ENCODE results near the gene LEMD1. TPM values are rescaled to one million over a fixed set of nuclear protein-coding genes. Genes with fewer than 3 reads are reported as not detected.
"Not testable (repeated sequence)": the region's sequence is repeated elsewhere in the genome, so short reads cannot be mapped to it uniquely, and the experiment has no call there.

LEMD1 gene
- total and polyA plus RNA-seq, 8 donors = 0.28 to 0.32 TPM; not detected in 6

DNA sequence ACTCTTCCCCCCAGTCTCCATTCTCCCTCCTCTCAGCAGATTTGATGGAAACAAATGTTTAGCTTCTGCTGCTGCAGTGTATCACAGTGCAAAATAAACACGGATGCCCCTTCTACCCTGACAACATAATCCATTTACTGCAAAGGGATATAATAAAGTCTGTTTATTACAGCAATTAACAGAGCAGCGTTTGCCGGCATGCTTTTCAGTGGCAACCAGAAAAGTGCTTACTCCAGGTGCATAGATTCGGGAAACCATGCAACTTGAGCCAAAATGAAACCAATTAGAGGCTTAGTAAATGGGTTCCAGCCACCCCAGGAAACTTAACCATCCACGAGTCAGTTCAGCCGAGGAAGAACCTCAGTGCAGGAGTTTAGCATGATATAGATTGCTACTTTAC, 12.9 kb upstream of the LEMD1 start:
- ATAC-seq = no peak
- intact Hi-C loops (cut with DNase I) = loop anchor here in 1 of 3 donors (10.0 kb wide), 1 partner anchor 100 kb away; no protein-coding TSS in a partner anchor
- Histone ChIP-seq H3K27me3 (no peaks in the 10 kb centered on the region), H3K4me1 (peaks cover 0 to 6% (median 0%) of the 10 kb centered on the region in 3 donors), H3K27ac (no peak overlapping the region), H3K36me3 (no peaks in the 10 kb centered on the region), H3K9me3 (no peaks in the 10 kb centered on the region), H3K4me3 (no peak overlapping the region)
- TF ChIP-seq, protein P1, sequence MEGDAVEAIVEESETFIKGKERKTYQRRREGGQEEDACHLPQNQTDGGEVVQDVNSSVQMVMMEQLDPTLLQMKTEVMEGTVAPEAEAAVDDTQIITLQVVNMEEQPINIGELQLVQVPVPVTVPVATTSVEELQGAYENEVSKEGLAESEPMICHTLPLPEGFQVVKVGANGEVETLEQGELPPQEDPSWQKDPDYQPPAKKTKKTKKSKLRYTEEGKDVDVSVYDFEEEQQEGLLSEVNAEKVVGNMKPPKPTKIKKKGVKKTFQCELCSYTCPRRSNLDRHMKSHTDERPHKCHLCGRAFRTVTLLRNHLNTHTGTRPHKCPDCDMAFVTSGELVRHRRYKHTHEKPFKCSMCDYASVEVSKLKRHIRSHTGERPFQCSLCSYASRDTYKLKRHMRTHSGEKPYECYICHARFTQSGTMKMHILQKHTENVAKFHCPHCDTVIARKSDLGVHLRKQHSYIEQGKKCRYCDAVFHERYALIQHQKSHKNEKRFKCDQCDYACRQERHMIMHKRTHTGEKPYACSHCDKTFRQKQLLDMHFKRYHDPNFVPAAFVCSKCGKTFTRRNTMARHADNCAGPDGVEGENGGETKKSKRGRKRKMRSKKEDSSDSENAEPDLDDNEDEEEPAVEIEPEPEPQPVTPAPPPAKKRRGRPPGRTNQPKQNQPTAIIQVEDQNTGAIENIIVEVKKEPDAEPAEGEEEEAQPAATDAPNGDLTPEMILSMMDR (IDR thresholded peaks at IDR 0.05) = no peak
- DNase-seq = no peak
- no peak for FAIRE-seq
- 56 to 64% methylated on average over 6 of the region's 6 CpGs for WGBS, 2 donors

DNA sequence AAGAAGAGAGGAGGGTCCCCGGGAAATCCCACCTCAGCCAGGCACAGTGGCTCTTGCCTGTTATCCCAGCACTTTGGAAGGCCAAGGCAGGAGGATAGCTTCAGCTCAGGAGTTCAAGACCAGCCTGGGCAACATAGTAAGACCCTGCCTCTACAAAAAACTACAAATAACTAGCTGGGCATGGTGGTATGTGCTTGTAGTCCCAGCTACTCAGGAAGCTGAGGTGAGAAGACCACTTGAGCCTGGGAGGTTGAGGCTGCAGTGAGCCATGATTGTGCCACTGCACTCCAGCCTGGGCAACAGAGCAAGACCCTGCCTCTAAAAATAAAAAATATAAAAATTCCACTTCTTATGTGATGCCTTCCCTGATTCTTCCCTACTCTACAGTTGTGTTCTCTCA, 10.8 kb upstream of the LEMD1 start:
- DNase-seq, FAIRE-seq, H3K4me3 ChIP-seq, H3K36me3 ChIP-seq, H3K4me1 ChIP-seq, H3K27ac ChIP-seq, H3K27me3 ChIP-seq, ATAC-seq, H3K9me3 ChIP-seq: not testable (repeated sequence)
- intact Hi-C loops (cut with DNase I) = loop anchor here in 1 of 3 donors (10.0 kb wide), 1 partner anchor 98 kb away; no protein-coding TSS in a partner anchor
- 49 to 67% methylated on average over 1 of the region's 1 CpG for WGBS, 2 donors

DNA sequence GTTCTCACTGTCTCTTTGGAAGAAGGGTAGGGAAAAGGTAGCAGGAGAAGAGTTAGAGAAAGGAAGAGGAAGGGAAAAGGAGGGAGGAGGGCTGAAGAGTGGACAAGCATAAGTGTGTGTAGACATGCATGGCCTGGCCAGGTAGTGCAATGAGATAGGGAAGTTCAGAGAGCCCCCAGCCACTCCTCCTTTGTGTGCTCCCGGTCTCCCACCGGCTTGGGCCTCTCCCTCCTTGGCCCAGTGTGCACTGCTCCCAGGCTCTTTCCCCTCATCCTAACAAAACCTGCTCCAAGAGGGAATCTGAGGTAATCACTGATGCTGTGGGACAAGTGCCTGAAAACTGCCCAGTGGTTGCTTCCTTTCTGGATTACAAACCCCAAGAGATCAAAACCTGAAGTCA, 10.3 kb upstream of the LEMD1 start:
- Histone ChIP-seq H3K4me1 (no peaks in the 10 kb centered on the region), H3K4me3 (no peak overlapping the region), H3K36me3 (no peaks in the 10 kb centered on the region), H3K9me3 (no peaks in the 10 kb centered on the region), H3K27me3 (no peaks in the 10 kb centered on the region), H3K27ac (no peak overlapping the region)
- intact Hi-C loops (cut with DNase I) = loop anchor here in 1 of 3 donors (10.0 kb wide), 1 partner anchor 97 kb away; no protein-coding TSS in a partner anchor
- no peak for ATAC-seq
- no peak for FAIRE-seq
- no peak for DNase-seq
- 54 to 58% methylated on average over 2 of the region's 2 CpGs for WGBS, 2 donors
- TF ChIP-seq, protein P1 (IDR thresholded peaks at IDR 0.05) = no peak

DNA sequence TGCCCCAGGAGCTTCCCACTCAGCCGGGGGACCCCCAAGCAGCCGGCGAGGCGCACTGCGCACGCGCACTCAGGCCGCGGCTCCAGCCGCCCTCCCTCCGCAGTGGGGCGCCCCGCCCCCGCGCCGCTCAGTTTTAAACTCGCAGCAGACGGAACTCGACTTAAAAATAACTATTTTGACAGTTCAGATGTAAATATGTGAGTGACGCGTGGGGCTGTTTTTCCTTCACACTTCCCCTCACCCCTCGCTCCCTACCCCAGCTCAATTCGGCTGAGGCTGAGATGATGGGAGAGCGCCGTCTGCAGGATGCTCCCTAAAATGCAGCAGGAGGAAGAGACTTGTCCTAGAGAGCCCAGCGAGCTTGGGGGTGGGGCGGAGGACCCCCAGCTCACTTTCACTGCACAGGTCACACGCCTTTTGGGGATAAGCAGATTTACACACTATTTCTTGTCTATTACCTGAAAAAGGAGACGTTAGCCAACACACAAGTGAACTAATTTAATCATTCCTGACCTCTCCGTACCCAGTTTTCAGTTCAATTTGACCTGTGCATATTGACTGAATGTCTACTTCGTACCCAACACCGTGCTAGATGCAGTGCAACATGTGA, 8.9 kb upstream of the LEMD1 start:
- TF ChIP-seq, protein P1 (IDR thresholded peaks at IDR 0.05) = peak; percentile 47 to 89 (median 70)
- H3K27me3 ChIP-seq = no peaks in the 10 kb centered on the region
- intact Hi-C loops (cut with DNase I) = loop anchor here in 1 of 3 donors (10.0 kb wide), 1 partner anchor 96 kb away; no protein-coding TSS in a partner anchor
- H3K36me3 ChIP-seq = no peaks in the 10 kb centered on the region
- 3% methylated on average over 30 to 32 of the region's 32 CpGs for WGBS, 2 donors
- ATAC-seq (peak; percentile 72 to 97 (median 89)), DNase-seq (peak; percentile 41 to 84 (median 60)), FAIRE-seq (no peak)
- H3K4me3 ChIP-seq = peak overlapping the region; percentile 19 to 54 (median 39)
- no peaks in the 10 kb centered on the region for H3K4me1 ChIP-seq
- H3K27ac ChIP-seq = no peak overlapping the region
- H3K9me3 ChIP-seq = no peaks in the 10 kb centered on the region

DNA sequence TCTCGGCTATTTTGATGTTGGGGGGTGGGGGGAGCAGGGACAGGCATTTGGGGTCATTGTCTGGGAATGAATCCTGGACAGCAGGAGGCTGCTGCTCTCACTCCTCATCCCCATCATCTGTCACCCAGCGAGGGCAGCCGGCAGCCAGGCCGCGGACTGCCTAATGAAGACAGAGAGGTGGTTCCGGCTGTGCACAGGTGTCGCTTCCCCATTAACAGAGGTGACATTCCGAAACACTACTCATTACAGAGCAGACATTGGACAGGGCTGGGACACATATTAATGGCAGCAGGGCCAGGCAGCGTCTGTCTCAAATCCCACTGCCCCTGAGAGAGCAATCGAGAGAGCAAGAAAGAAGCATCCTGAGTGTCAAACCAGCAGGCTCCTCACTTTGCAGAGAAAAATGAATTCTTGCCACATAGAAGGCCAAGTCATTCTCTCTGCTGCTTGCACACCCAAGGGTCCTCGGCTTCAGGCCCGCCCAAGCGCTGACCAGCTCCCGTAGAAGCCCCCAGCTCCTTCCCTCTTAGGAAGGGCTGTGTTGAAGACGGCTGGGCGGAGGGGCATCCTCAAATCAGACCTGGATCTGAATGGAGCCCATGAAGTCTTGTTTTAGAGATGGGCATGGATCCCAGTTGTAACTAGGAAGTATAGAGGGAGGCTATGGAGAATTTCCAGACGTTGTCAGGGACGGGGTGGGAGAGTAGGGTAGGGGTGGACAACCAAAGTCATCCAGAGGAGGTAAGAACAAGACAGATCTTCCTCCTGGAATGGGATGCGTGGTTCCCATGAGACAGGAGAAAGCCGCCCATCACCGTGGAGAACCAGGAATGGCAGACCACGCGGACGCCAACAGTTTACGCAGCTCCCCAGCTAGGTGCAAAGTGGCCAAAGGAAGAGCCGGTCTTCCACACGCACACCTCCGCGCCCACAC, 8.2 kb upstream of the LEMD1 start:
- DNase-seq (no peak), FAIRE-seq (no peak), ATAC-seq (peak in 3 of 4 donors; percentile 15 to 42 (median 16))
- Histone ChIP-seq H3K27me3 (no peaks in the 10 kb centered on the region), H3K9me3 (no peaks in the 10 kb centered on the region), H3K27ac (no peak overlapping the region), H3K36me3 (no peaks in the 10 kb centered on the region), H3K4me3 (peak overlapping the region; percentile 19 to 54 (median 39)), H3K4me1 (no peaks in the 10 kb centered on the region)
- WGBS, 2 donors = 58 to 59% methylated on average over 29 of the region's 29 CpGs
- intact Hi-C loops (cut with DNase I) = loop anchor here in 2 of 3 donors (5.0 to 10.0 kb wide), 2 partner anchors 93 to 95 kb away; no protein-coding TSS in a partner anchor
- TF ChIP-seq, protein P1 (IDR thresholded peaks at IDR 0.05) = no peak

Measured in pancreas (tissue), 10 donors.